HG03175 (cell line): ENCODE measurements around the gene MAPK1.
"Not testable (repeated sequence)": the region's sequence is repeated elsewhere in the genome, so short reads cannot be mapped to it uniquely, and the experiment has no call there.

Experiments
- ATAC-seq: cut with Tn5 transposase; IDR thresholded peaks from one replicate; pipeline ENCODE4 v1.9.1; 2021; ENCODE audit warnings: mild to moderate bottlenecking, moderate library complexity; ENCODE audit not compliant: unreplicated experiment

The MAPK1 gene

GRCh38 chr22:21730535-21731308, 136.7 kb downstream of the MAPK1 start:
- no peak for ATAC-seq

GRCh38 chr22:21729184-21729583, 138.3 kb downstream of the MAPK1 start:
- ATAC-seq = not testable (repeated sequence)

DNA sequence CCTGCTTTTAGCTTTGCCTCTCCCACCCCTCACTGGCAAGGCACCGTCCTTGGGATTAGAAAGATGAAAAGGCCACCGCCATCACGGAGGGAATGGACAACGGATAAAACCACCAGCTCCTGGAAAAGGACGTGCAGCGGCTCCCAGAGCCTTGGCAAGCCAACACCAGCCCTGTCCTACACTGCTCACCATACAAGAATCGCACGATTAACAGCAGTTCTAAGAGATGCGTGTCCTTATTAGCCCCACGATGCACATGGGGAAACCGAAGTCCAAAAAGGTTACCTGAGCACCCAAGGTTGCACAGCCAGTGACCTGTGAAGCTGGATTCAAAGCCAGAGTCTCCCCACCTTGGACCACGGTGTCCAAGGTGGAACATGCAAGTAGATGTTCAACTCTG, 139.2 kb downstream of the MAPK1 start:
- no peak for ATAC-seq

GRCh38 chr22:21727768-21728167, 139.7 kb downstream of the MAPK1 start:
- no peak for ATAC-seq

DNA sequence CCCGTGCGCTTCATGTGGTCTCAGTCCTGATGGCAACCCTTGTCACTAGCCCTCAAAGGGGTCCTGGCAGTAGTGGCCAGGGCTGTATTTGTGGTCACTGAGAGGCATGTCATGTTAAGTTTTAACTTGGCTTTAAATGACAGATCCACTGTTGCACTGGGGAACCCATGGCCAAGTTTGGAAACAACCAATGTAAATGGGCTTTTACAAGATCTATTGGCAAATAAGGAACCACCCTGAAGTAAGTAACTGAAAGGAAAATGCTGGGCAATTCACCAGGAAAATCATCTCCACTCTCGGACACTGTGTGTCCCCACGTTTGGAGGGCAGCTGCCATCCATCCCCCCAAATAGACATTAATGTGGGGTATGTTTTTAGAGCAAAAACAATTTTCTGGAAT, 140.3 kb downstream of the MAPK1 start:
- no peak for ATAC-seq

DNA sequence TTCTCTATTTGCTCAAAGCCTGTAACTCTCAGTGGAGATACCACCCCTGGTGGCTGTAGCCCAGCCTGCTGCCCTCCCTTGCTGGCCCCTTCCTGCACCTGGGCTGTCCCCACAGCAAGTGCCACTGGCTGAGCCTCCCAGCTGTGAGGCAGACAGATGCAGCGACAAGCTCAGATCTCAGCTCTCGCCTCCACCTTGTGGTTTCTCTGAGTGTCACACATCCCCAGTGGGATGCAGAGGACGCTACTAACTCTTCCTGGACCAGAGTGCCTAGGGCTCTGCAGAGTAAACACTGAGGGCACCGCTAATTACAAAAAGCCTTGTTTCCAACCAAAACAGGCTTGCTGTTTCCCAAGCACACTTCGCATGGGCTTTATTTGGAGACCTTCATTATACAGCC, 140.8 kb downstream of the MAPK1 start:
- ATAC-seq = peak; percentile 49

- no peak for ATAC-seq
Observed at GRCh38 chr22:21725956-21726649, 141.3 kb downstream of the MAPK1 start.

GRCh38 chr22:21724496-21724895, 142.9 kb downstream of the MAPK1 start:
- ATAC-seq = not testable (repeated sequence)

DNA sequence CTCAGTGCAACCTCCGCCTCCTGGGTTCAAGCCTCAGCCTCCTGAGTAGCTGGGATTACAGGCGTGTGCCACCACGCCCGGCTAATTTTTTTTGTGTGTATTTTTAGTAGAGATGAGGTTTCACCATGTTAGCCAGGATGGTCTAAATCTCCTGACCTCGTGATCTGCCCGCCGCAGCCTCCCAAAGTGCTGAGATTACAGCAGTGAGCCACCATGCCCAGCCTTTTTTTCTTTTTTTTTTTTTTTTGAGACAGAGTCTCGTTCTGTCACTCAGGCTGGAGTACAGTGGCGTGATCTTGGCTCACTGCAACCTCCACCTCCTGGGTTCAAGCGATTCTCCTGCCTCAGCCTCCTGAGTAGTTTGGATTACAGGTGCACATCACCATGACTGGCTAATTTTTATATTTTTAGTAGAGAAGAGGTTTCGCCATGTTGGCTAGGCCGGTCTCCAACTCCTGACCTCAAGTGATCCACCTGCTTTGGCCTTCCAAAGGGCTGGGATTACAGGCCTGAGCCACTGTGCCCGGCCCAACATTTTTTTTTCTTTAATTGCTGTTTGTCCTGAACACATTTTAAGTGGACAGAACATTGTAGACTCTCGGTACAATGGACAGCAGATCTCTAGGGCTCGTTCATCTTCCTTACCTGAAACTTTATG, 146.1 kb downstream of the MAPK1 start:
- not testable (repeated sequence) for ATAC-seq

DNA sequence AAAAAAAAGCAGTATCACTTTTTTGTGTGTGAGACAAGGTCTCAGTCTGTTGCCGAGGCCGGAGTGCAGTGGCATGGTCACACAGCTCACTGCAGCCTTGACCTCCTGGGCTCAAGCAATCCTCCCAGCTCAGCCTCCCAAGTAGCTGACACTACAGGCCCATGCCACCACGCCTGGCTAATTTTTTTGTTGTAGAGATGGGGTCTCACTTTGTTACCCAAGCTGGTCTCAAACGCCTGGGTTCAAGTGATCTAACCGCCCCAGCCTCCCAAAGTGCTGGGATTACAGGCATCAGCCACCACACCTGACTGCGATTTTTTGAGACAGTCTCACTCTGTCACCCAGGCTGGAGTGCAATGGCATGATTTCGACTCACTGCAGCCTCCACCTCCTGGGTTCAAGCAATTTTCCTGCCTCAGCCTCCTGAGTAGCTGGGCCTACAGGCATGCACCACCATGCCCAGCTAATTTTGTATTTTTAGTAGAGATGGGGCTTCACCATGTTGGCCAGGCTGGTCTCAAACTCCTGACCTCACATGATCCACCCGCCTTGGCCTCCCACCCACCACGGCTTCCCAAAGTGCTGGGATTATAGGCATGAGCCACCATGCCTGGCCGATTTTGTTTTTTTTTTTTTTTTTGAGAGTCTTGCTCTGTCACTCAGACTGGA, 147.1 kb downstream of the MAPK1 start:
- ATAC-seq = not testable (repeated sequence)

DNA sequence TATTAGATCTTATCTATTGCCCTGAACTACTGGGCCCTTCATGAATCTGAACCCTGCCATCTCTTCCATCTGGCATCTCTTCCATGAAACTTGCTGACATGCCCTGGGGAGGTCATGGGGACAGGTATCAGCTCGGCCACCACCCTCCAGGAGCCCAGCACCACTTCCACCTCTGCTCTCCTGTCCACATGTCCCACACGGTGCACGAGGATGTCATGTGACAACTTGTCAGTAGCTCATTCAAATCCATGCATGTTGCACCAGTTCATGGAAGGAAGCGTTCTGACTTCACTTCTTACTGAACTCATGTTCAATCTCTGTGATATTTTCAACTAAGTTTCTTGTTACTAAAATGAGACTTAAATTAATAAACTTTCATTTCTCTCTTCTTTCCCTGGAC, 148.4 kb downstream of the MAPK1 start:
- ATAC-seq = no peak

GRCh38 chr22:21718499-21718898, 148.9 kb downstream of the MAPK1 start:
- no peak for ATAC-seq

DNA sequence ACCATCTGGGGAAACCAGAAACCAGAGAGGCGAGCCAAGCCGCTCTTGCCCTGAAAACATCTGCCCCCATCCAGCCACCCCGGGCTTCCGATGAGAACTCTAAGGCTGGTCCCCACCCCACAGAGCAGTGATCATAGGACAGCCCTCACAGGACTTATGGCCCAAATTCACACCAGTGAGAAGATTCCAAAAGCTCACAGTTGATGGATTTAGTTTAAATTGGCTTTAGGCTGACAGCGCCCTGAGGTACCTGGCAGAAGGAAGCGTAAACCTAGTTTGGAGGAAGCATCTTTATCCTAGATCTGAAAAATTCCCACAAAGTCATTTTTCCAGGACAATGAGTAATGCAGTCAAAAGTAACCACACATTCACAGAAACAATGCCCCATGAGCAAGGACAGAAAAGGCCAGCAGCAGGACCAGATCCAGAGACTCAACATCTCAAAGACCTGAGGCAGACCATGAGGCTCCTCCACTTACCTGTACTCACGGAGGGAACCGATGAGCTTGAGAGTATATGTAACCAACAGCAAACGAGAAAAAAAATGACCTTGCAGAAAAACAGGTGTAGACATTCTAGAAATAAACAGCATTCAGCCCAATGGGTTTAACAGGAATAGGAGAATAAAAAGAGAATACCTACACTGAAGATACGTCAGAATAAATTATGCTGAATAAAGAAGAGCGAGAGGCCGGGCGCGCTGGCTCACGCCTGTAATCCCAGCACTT, 150.9 kb downstream of the MAPK1 start:
- not testable (repeated sequence) for ATAC-seq

DNA sequence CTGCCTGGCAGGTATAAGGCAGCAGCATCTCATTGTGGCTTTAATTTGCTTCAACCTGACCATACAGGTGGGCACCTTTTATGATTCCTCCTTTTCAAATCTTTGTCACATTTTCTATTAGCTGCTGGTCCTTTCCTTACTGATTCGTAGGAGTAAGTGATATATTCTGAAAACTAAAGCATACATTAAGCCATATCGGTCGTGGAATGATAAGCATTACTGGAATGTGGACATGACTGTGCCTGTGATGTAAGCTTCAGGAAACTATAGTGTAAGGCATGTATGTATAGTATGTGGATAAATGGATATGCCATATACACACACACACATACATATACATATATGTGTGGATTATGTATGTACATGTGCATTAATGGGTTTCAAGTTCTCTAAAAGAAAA, 152.7 kb downstream of the MAPK1 start:
- ATAC-seq = no peak

GRCh38 chr22:21714059-21714770, 153.2 kb downstream of the MAPK1 start:
- no peak for ATAC-seq

- no peak for ATAC-seq
Observed at GRCh38 chr22:21713428-21714058, 153.9 kb downstream of the MAPK1 start.

GRCh38 chr22:21712751-21713427, 154.6 kb downstream of the MAPK1 start:
- peak; percentile 50 for ATAC-seq

DNA sequence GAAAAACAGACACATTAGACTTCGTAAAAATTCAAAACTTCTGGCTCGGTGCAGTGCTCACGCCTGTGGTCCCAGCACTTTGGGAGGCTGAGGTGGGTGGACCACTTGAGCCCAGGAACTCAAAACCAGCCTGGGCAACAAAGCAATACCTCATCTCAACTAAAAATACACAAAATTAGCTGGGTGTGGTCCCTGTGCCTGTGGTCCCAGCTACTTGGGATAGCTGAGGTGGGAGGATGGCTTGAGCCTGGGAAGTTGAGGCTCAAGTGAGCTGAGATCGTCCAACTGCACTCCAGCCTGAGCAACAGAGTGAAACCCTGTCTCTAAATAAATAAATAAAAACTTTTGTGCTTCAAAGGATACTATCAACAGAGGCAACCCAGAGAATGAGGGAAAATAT, 155.6 kb downstream of the MAPK1 start:
- ATAC-seq = no peak

GRCh38 chr22:21710156-21710555, 157.3 kb downstream of the MAPK1 start:
- ATAC-seq = no peak
